OCI-LY1 (cell line): ENCODE data around the gene MDM4.

Experiments used
- H2AFZ ChIP-seq: fragments of 200-600 bp; sonication (generic), shearing (Covaris generic); 2 replicates; pipeline ENCODE4 v1.6.0; 2014; ENCODE audit warnings: antibody characterized with exemption, mild to moderate bottlenecking, low read length
- H3F3A ChIP-seq: fragments of 200-600 bp; sonication (generic), shearing (Covaris generic); 2 replicates; pipeline ENCODE4 v1.6.0; 2014; ENCODE audit warnings: mild to moderate bottlenecking, antibody characterized with exemption, low read length, moderate library complexity; ENCODE audit not compliant: insufficient read depth
- H3K27ac ChIP-seq: fragments of 200-600 bp; sonication (generic); 2 replicates; pipeline ENCODE4 v1.5.1; 2014; ENCODE audit warnings: low read length, mixed run types, mild to moderate bottlenecking, low read depth; ENCODE audit not compliant: poor library complexity, severe bottlenecking
- H3K27me3 ChIP-seq: fragments of 200-600 bp; sonication (generic); 2 replicates; pipeline ENCODE4 v1.6.0; 2014; ENCODE audit warnings: antibody characterized with exemption, mild to moderate bottlenecking, low read length, moderate library complexity; ENCODE audit not compliant: insufficient read depth
- H3K36me3 ChIP-seq: fragments of 200-600 bp; sonication (generic); 2 replicates; pipeline ENCODE4 v1.6.1; 2014; ENCODE audit warnings: mild to moderate bottlenecking, antibody characterized with exemption, low read length, moderate library complexity, mixed read lengths; ENCODE audit not compliant: insufficient read depth
- H3K4me1 ChIP-seq: fragments of 200-600 bp; sonication (generic); 2 replicates; pipeline ENCODE4 v1.5.1; 2014; ENCODE audit warnings: mild to moderate bottlenecking, low read length, moderate library complexity; ENCODE audit not compliant: insufficient read depth, severe bottlenecking
- H3K4me2 ChIP-seq: fragments of 200-600 bp; sonication (generic), shearing (Covaris generic); 2 replicates; pipeline ENCODE4 v1.6.1; 2014; ENCODE audit warnings: low read length
- H3K4me3 ChIP-seq: fragments of 200-600 bp; sonication (generic); 2 replicates; pipeline ENCODE4 v1.5.1; 2014; ENCODE audit warnings: low read length, low read depth, mild to moderate bottlenecking, mixed read lengths; ENCODE audit not compliant: poor library complexity, severe bottlenecking
- H3K79me2 ChIP-seq: fragments of 200-600 bp; shearing (Covaris generic); 2 replicates; pipeline ENCODE4 v1.6.1; 2016; ENCODE audit warnings: mixed run types, low read length, mixed read lengths; ENCODE audit not compliant: insufficient read depth
- H3K9ac ChIP-seq: fragments of 200-600 bp; sonication (generic), shearing (Covaris generic); 2 replicates; pipeline ENCODE4 v1.6.1; 2014; ENCODE audit warnings: mild to moderate bottlenecking, low read length, mixed read lengths
- H3K9me2 ChIP-seq: fragments of 200-600 bp; sonication (generic), shearing (Covaris generic); 2 replicates; pipeline ENCODE4 v1.6.1; 2014; ENCODE audit warnings: low read depth, mild to moderate bottlenecking, low read length, mixed read lengths
- H3K9me3 ChIP-seq: fragments of 200-600 bp; shearing (Covaris generic); 2 replicates; pipeline ENCODE4 v1.6.1; 2014; ENCODE audit warnings: low read length, mixed read lengths
- H4K20me1 ChIP-seq: fragments of 200-600 bp; sonication (generic), shearing (Covaris generic); 2 replicates; pipeline ENCODE4 v1.6.0; 2016; ENCODE audit warnings: mild to moderate bottlenecking, low read length; ENCODE audit not compliant: insufficient read depth
- CTCF ChIP-seq: fragments of 200-600 bp; sonication (generic), shearing (Covaris generic); IDR thresholded peaks from 2 replicates; pipeline ENCODE4 v1.5.1; 2017; ENCODE audit warnings: mild to moderate bottlenecking, antibody characterized with exemption, low read length, moderate library complexity, mixed read lengths
- EZH2 ChIP-seq: fragments of 200-600 bp; sonication (generic), shearing (Covaris generic); IDR thresholded peaks from 2 replicates; pipeline ENCODE4 v1.8.0; 2017; ENCODE audit warnings: borderline replicate concordance, mixed run types, mild to moderate bottlenecking, antibody characterized with exemption, low read length, moderate library complexity, mixed read lengths

MDM4 gene

GRCh38 chr1:204592246-204592948 is 76.2 kb downstream of the MDM4 start:
- Histone ChIP-seq H4K20me1 (no peaks in the 10 kb centered on the region), H3K4me1 (peaks cover 8% of the 10 kb centered on the region), H3K9me2 (no peaks in the 10 kb centered on the region), H3K4me3 (no peak overlapping the region), H2AFZ (no peak overlapping the region), H3K27me3 (no peaks in the 10 kb centered on the region), H3K9ac (no peak overlapping the region), H3K36me3 (no peaks in the 10 kb centered on the region), H3K9me3 (no peaks in the 10 kb centered on the region), H3K27ac (no peak overlapping the region), H3F3A (no peaks in the 10 kb centered on the region), H3K79me2 (no peaks in the 10 kb centered on the region), H3K4me2 (no peak overlapping the region)
- TF ChIP-seq EZH2: no peak
- TF ChIP-seq CTCF: no peak

GRCh38 chr1:204598319-204598969 is 82.2 kb downstream of the MDM4 start:
- H3K27ac ChIP-seq: no peak overlapping the region
- H3K79me2 ChIP-seq: no peaks in the 10 kb centered on the region
- no peak overlapping the region for H2AFZ ChIP-seq
- no peaks in the 10 kb centered on the region for H3K9me3 ChIP-seq
- H4K20me1 ChIP-seq: no peaks in the 10 kb centered on the region
- H3K9me2 ChIP-seq: no peaks in the 10 kb centered on the region
- no peak overlapping the region for H3K4me2 ChIP-seq
- H3F3A ChIP-seq: no peaks in the 10 kb centered on the region
- H3K36me3 ChIP-seq: no peaks in the 10 kb centered on the region
- H3K9ac ChIP-seq: no peak overlapping the region
- H3K27me3 ChIP-seq: no peaks in the 10 kb centered on the region
- no peaks in the 10 kb centered on the region for H3K4me1 ChIP-seq
- no peak overlapping the region for H3K4me3 ChIP-seq
- TF ChIP-seq EZH2: no peak
- no peak for TF ChIP-seq CTCF

GRCh38 chr1:204599098-204599497 is 82.9 kb downstream of the MDM4 start:
- Histone ChIP-seq H4K20me1 (no peaks in the 10 kb centered on the region), H3K27me3 (no peaks in the 10 kb centered on the region), H3K4me2 (no peak overlapping the region), H3K79me2 (no peaks in the 10 kb centered on the region), H3K27ac (no peak overlapping the region), H3K9ac (no peak overlapping the region), H3K4me1 (no peaks in the 10 kb centered on the region), H3K9me2 (no peaks in the 10 kb centered on the region), H3F3A (no peaks in the 10 kb centered on the region), H3K36me3 (no peaks in the 10 kb centered on the region), H3K9me3 (no peaks in the 10 kb centered on the region), H2AFZ (no peak overlapping the region), H3K4me3 (no peak overlapping the region)
- TF ChIP-seq EZH2: no peak
- no peak for TF ChIP-seq CTCF
